HG03066 (cell line): ENCODE data around the gene ERGIC3.

Source experiments
- ATAC-seq: cut with Tn5 transposase; IDR thresholded peaks from one replicate; pipeline ENCODE4 v1.9.1; 2021; ENCODE audit warnings: low read depth; ENCODE audit not compliant: unreplicated experiment

Gene ERGIC3

GRCh38 chr20:35592339-35592974 is 50.6 kb downstream of the ERGIC3 start:
- ATAC-seq = no peak

DNA sequence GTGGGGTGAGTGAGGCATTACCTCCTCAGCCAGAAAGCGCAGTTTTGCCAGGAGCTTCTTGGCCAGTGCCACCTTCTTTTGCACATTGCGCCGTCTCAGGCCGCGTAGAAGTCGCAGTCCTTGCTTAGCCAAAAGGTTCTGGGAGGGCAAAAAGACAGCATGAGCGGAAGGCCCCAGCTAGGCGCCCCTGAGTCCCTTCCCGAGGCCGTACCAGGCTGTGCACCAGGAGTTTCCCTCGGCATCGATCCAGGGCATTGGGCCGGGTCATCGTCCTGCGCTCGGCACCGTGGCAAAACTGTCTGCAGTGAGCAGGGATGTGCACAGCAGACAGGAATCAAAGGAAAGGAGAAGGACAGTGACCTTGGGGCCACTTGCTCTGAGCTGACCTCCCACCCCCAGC is 53.6 kb downstream of the ERGIC3 start:
- ATAC-seq = no peak

DNA sequence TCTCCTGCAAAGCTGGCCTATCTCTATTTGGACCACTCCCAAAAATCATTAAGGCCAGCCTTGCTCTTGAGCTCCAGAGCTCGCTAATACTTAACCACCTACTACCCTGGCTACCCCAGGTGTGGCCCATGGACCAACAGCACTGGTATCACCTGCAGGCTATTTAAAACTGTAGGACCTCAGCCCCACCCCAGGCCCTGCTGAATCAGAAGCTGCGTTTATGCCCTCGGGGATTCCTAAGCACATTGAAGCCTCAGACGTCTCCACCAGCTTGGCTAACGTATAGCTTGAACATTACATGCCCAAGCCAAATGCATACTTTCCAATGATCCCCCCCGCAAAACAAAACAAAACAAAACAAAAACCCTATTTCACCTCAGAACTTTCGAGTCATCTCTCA is 54.0 kb downstream of the ERGIC3 start:
- no peak for ATAC-seq

- ATAC-seq = no peak
Observed at GRCh38 chr20:35597186-35597585, 55.3 kb downstream of the ERGIC3 start.

DNA sequence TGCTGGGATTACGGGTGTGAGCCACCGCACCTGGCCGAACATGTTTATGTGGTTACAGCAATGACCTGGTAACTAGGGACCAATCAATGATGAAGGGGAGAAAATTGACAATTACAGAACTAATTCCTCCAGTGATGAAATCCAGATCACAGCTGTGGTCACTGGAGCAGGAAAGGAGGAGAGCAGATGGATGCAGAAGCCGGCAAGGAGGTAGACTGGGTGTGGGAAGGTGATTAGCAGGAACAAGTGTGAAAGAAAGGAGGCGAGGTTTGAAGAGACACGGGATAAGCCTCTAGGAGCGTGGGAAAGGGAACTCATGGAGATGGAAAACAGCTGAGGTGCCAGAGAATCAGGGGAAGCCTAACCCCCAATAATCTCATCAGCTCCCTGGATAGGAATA is 56.6 kb downstream of the ERGIC3 start:
- ATAC-seq = no peak

DNA sequence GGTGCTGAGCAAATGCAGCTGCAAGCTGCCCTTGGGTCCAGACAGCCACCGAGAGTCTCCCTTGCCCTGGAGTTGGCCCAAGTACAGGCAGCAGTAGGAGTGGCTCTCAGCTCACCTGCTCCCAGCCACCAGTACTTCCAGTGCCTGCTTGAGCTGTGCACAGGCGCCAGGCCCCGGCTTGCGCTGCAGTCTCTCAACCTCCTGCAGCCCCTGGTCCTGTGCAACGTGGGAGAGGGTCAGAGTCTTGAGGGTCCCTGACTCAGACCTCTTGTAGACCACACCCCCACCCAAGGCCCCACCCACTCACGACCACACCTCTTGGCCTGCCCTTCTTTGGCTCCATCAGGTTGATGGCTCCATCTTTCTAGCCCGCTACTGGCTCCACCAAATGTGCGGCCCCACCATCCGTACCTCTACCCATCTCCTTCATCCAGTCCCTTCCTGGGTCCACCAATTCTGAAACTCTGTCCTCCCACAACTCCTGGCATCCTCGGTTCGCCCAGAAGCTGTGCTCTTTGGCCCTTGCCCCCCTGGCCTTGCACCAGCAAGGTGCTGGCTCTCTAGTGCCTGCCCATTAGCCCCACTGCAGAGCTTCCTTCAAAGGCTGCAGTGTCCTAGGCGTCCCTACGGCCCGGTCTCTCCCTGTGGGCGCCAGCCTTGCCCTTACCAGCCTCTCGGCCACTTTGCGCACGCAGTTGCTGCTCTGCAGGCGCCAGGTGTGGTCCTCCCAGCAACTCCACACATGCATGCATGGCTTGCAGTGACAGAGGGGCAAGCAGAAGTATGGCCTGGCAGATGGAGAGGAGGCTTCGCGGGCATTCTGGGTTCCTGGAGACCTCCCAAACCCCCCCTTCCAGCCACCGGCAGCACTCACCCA is 57.3 kb downstream of the ERGIC3 start:
- ATAC-seq = no peak

DNA sequence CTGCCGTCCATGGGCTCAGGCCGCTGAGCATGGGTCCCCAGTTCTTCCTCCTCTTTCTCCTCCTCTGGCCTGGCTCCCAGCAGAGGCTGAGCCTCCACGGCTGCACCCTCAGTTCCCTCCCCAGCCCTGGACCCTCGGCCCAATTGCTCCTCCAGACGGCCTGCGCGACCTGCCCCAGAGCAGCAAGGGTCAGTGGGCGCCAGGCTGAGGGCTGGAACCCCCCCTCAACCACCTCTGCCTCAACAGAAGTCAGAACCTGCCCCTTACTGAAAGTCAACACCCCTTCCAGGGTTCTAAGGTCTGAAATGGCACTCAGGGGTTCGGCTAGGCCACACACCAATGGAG is 57.9 kb downstream of the ERGIC3 start:
- ATAC-seq = no peak

- no peak for ATAC-seq
Observed at GRCh38 chr20:35600176-35600992, 58.5 kb downstream of the ERGIC3 start.

- no peak for ATAC-seq
Observed at GRCh38 chr20:35600993-35601973, 59.4 kb downstream of the ERGIC3 start.

DNA sequence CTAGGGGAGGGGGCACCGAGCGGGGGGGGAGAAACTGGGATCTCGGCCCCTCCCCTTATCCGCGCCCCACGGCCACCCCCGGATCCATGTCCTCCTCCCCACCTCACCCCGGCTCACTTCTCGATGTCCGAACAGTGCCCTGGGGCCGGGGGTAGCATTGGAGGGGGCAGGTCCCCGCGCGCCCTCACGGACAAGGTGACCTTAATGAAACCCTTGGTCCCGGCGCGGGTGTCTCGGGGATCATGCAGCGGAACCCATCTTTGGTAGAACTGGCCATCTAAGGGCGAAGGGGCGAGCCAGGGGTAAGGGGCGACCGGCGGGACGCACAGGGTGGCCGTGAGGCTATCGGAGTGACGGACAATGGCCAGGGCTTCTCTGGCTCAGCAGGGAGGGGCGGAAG is 60.1 kb downstream of the ERGIC3 start:
- ATAC-seq = no peak

- no peak for ATAC-seq
Observed at GRCh38 chr20:35602851-35603495, 61.1 kb downstream of the ERGIC3 start.

DNA sequence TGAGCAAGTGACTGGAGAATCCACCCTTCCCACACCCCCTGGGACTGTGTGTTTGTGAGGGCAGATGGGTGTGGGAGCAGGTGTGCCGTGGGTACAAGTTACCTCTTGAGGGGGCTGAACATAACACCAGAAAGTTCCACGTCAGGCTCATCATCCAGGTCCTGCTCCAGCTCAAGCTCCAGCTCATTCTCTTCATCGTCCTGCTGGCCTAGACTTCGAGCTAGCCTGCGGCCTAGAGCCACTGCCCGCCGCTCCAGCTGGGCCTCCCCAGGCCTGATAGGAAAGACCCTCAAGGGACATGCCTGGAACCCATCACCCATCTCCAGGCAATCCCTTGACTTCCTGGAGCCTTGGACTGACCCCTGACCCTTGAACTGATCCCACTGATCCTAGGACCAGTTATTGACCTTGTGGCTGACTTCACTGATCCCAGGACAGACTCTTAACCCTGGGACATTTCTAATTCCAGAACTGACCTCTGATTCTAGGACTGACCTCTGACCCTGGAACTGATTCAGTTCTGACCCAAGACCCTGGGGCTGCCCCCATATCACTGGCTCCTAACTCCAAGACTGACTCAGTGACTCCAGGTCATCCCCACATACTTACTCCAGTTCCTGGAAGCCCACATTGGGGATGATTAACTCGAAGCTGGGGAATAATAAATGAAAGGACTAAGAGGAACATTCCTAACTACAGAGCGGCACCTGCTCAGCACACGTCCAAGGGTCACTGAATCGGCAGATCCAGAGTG is 62.0 kb downstream of the ERGIC3 start:
- no peak for ATAC-seq

GRCh38 chr20:35604449-35604747 is 62.5 kb downstream of the ERGIC3 start:
- ATAC-seq = no peak

DNA sequence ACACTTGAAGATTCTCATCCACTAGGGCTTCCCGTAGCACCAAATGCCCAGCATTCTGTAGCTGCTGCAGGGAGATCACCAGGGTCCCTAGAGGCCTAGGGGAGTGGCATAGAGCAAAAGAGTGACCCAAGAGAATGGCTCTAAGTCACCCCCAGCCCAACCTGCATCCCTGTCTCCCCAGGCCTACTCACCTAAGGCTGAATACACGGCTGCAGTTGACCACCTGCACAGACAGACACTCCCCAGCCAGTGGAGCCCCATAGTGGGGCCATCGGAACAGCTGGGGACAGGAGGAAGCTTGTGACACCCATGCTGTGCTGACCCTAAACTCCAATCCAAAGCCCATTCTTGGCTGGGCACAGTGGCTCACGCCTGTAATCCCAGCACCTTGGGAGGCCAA is 64.2 kb downstream of the ERGIC3 start:
- no peak for ATAC-seq
